Spleen (tissue), 7 donors: ENCODE results near the gene SAAL1.

Source experiments
- POLR2A ChIP-seq, 3 donors: fragments of 450-650 bp; IDR thresholded peaks; one replicate each; pipeline ENCODE4 v1.5.1; 2017; ENCODE audit warnings: antibody characterized with exemption in 3 of 3, mild to moderate bottlenecking in 1 of 3
- POLR2AphosphoS5 ChIP-seq, 3 donors: sonication (generic); formaldehyde crosslinking; IDR thresholded peaks; one replicate each; pipeline ENCODE4 v1.5.1; 2017; ENCODE audit warnings: antibody characterized with exemption in 3 of 3
- TF ChIP-seq, protein P1 (sequence below), 11 experiments: fragments of 200-600 bp in 7 of 11; fragments of 450-650 bp in 4 of 11; sonication (generic) in 4 of 11; IDR thresholded peaks in 8 of 11; conservative IDR thresholded peaks in 3 of 11; 1 replicate in 7 of 11; 2 replicates in 4 of 11; pipeline versions ENCODE4 v1.4.0 to v1.8.0; 2016 to 2021; ENCODE audit warnings: antibody characterized with exemption in 11 of 11, inconsistent platforms in 4 of 11, mild to moderate bottlenecking in 1 of 11
- donor health status: DM: no; HTN: no; CAD: no; lungs with moderate emphysema.
- donor health status: DM: no; HTN: no; CAD: no.
- donor health status: DM: no; HTN: no; CAD: no.

DNA sequence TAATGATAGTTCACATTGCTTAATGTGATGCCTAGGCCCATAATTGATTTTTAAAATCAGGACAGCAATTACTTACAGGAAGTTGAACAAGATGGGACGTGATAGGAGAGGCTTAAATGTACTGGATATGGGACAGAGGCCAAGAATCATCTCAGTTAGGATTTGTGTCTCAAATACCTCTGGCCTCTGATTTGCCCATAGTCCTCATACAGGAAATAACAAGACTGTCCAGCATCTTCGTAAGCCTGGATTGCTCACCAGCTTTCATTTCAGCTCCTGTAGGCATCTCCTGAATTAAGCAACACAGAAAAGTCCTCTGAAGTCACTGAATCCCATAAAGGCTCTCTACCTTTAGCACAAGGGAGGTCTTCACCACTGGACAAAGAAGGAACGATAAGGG, 26.5 kb upstream of the SAAL1 start, which contains the start of gene MRGPRX3:
- TF ChIP-seq, protein P1, sequence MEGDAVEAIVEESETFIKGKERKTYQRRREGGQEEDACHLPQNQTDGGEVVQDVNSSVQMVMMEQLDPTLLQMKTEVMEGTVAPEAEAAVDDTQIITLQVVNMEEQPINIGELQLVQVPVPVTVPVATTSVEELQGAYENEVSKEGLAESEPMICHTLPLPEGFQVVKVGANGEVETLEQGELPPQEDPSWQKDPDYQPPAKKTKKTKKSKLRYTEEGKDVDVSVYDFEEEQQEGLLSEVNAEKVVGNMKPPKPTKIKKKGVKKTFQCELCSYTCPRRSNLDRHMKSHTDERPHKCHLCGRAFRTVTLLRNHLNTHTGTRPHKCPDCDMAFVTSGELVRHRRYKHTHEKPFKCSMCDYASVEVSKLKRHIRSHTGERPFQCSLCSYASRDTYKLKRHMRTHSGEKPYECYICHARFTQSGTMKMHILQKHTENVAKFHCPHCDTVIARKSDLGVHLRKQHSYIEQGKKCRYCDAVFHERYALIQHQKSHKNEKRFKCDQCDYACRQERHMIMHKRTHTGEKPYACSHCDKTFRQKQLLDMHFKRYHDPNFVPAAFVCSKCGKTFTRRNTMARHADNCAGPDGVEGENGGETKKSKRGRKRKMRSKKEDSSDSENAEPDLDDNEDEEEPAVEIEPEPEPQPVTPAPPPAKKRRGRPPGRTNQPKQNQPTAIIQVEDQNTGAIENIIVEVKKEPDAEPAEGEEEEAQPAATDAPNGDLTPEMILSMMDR (IDR thresholded peaks at IDR 0.05 in 8 of 11, conservative IDR thresholded peaks at IDR 0.05 in 3 of 11), result no peak
- TF ChIP-seq POLR2AphosphoS5 (IDR thresholded peaks at IDR 0.05), result no peak
- TF ChIP-seq POLR2A (IDR thresholded peaks at IDR 0.05), result no peak
